Smooth muscle cell (in vitro differentiated cells): ENCODE data around the gene RNH1. TPM values are rescaled to one million over a fixed set of nuclear protein-coding genes. Genes with fewer than 3 reads are reported as not detected.

Experiments
- DNase-seq: peaks from one replicate; lab custom pipeline; 2025; ENCODE audit not compliant: unreplicated experiment; lab: John Stamatoyannopoulos, UW
- H2AFZ ChIP-seq: fragments of 200-600 bp; sonication (generic); 2 replicates; pipeline ENCODE4 v1.6.0; 2016; ENCODE audit warnings: antibody characterized with exemption, low read depth, mild to moderate bottlenecking
- H3F3A ChIP-seq: fragments of 200-600 bp; sonication (generic); 2 replicates; pipeline ENCODE4 v1.6.0; 2017; ENCODE audit warnings: antibody characterized with exemption, low read depth
- H3K27ac ChIP-seq: fragments of 200-600 bp; sonication (generic); 2 replicates; pipeline ENCODE4 v1.5.1; 2016; ENCODE audit warnings: low read depth, mild to moderate bottlenecking
- H3K27me3 ChIP-seq: fragments of 200-600 bp; sonication (generic); 2 replicates; pipeline ENCODE4 v1.6.1; 2016; ENCODE audit warnings: low read depth, mild to moderate bottlenecking
- H3K36me3 ChIP-seq: fragments of 200-600 bp; sonication (generic); 2 replicates; pipeline ENCODE4 v1.5.1; 2016; ENCODE audit warnings: low read depth
- H3K4me1 ChIP-seq: fragments of 200-600 bp; sonication (generic); 2 replicates; pipeline ENCODE4 v1.5.1; 2016; ENCODE audit warnings: low read depth
- H3K4me2 ChIP-seq: fragments of 200-600 bp; sonication (generic); 2 replicates; pipeline ENCODE4 v1.6.0; 2016; ENCODE audit warnings: mild to moderate bottlenecking
- H3K4me3 ChIP-seq: fragments of 200-600 bp; sonication (generic); 2 replicates; pipeline ENCODE4 v1.5.1; 2016; ENCODE audit warnings: mild to moderate bottlenecking
- H3K79me2 ChIP-seq: fragments of 200-600 bp; sonication (generic); 2 replicates; pipeline ENCODE4 v1.6.0; 2016; ENCODE audit warnings: low read depth, mild to moderate bottlenecking
- H3K9ac ChIP-seq: fragments of 200-600 bp; sonication (generic); 2 replicates; pipeline ENCODE4 v1.6.0; 2016; ENCODE audit warnings: low read depth
- H3K9me3 ChIP-seq: fragments of 200-600 bp; sonication (generic); replicated peaks from 2 replicates; pipeline ENCODE4 v1.5.1; 2016; ENCODE audit warnings: low read depth
- H4K20me1 ChIP-seq: fragments of 200-600 bp; sonication (generic); 2 replicates; pipeline ENCODE4 v1.6.0; 2016; ENCODE audit warnings: low read depth
- CTCF ChIP-seq: fragments of 200-600 bp; sonication (generic); IDR thresholded peaks from 2 replicates; pipeline ENCODE4 v1.5.1; 2017; ENCODE audit warnings: borderline replicate concordance, mild to moderate bottlenecking, antibody characterized with exemption; ENCODE audit not compliant: insufficient read depth, poor library complexity, severe bottlenecking
- WGBS: methylation state at CpG from one replicate; pipeline ENCODE4 v1.1.7; 2016; ENCODE audit warnings: low lambda C conversion rate; 5-methylcytosine and 5-hydroxymethylcytosine counted together
- polyA plus RNA-seq: library from polyadenylated mRNA; unstranded; fragments of >200 nt; fragmentation: Nextera tagmentation; extraction: Ambion mirVana; gene quantifications from 2 replicates; pipeline ENCODE4 v1.2.1, GENCODE V29; 2016
- total RNA-seq: library from RNA; depleted of rRNA; stranded (reverse); fragments of >200 nt; gene quantifications from 2 replicates; pipeline ENCODE4 v1.2.3, GENCODE V29; 2014

The RNH1 gene
- total and polyA plus RNA-seq, 2 experiments from 2014 or later = 91.3 to 243 TPM

DNA sequence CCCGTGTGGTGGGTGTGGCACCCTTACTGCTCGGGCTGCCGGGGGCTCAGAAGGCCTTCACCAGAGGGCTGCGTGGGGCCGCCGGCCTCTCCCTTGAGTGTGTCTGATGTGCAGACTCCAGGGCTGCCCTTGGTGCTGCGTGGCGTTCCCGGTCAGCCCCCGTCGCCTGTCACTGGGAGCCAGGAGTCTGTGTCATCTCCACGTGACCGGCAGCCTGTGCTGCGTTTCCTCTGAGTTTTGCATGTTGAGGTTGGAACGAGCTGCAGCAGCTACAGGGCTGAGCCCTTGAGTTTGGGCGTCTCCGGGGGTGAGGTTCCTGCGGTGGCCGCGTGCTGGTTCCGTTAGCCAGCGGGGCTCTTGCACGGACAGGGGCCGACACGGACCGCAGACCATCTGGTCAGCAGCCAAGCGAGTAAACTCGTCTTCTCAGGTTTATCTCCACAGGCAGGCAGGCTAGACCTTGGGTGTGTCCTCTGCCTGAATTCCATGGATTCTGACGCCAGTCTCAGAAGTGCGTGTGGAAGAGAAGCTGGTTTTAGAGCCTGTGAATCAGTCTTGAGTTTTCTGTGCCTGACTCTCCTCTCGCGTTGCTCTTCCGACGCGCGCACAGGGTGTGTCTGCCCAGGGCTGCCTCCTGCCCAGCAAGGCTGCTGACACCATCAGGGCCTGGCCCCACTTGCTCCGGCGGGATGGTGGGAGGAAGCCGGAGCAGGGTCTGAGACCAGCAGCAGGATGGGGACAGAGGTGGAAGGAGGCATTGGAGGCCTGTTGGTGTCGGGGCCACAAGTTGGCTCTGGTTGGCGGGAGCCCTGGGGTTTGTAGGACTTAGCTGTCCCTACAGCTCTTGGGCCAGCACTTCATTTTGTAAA, 46.5 kb downstream of the RNH1 start:
- Histone ChIP-seq H3K79me2 (peaks cover 38% of the 10 kb centered on the region), H3K27ac (peak overlapping the region; percentile 81), H3F3A (no peaks in the 10 kb centered on the region), H3K4me1 (no peaks in the 10 kb centered on the region), H3K27me3 (no peaks in the 10 kb centered on the region), H4K20me1 (peaks cover 13% of the 10 kb centered on the region), H2AFZ (no peak overlapping the region), H3K4me3 (no peak overlapping the region), H3K9ac (peak overlapping the region; percentile 60), H3K9me3 (no peaks in the 10 kb centered on the region), H3K36me3 (no peaks in the 10 kb centered on the region), H3K4me2 (peak overlapping the region; percentile 31)
- no peak for TF ChIP-seq CTCF
- DNase-seq = no peak
- WGBS = 75% methylated on average over 41 of the region's 41 CpGs

GRCh38 chr11:459511-460220, 47.4 kb downstream of the RNH1 start:
- no peaks in the 10 kb centered on the region for H3K36me3 ChIP-seq
- no peak overlapping the region for H3K4me2 ChIP-seq
- no peaks in the 10 kb centered on the region for H3K4me1 ChIP-seq
- H3K4me3 ChIP-seq = no peak overlapping the region
- DNase-seq = no peak
- H3F3A ChIP-seq = no peaks in the 10 kb centered on the region
- peak overlapping the region; percentile 60 for H3K9ac ChIP-seq
- peak overlapping the region; percentile 81 for H3K27ac ChIP-seq
- H3K79me2 ChIP-seq = peaks cover 46% of the 10 kb centered on the region
- H3K27me3 ChIP-seq = no peaks in the 10 kb centered on the region
- no peaks in the 10 kb centered on the region for H3K9me3 ChIP-seq
- H2AFZ ChIP-seq = no peak overlapping the region
- 91% methylated on average over 24 of the region's 24 CpGs for WGBS
- TF ChIP-seq CTCF = no peak
- H4K20me1 ChIP-seq = peaks cover 13% of the 10 kb centered on the region

DNA sequence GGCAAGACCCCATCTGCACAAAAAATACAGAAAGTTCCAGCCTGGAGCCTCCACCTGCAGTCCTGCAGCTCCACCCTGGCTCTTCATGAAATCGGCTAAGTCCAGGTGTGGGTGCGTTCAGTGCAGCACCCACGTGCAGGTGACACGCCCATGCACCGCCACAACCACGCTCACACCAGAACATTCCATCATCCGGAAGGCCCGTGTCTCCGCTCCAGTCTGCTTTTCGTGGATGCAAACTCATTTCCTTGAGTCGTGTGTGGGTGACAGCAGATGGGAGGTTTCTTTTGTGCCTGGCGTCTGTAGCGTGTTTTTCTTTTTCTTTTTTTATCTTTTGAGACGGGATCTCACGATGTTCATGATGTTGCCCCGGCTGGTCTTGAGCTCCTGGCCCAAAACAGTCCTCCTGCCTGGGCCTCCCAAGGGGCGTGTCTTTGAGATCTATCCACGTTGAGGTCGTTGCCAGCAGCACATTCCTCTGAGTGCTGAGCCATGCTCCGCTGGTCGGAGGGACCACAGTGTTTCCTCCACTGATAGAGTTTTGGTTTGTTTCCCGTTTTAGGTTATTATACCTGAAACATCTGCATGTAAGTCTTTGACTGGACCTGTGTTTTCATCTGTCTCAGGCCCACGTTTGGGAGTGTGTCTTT, 49.8 kb downstream of the RNH1 start:
- no peaks in the 10 kb centered on the region for H3K27me3 ChIP-seq
- H3K36me3 ChIP-seq = no peaks in the 10 kb centered on the region
- H2AFZ ChIP-seq = no peak overlapping the region
- WGBS = 93% methylated on average over 23 of the region's 23 CpGs
- no peak overlapping the region for H3K9ac ChIP-seq
- H3K4me2 ChIP-seq = no peak overlapping the region
- no peak overlapping the region for H3K4me3 ChIP-seq
- no peaks in the 10 kb centered on the region for H3K9me3 ChIP-seq
- no peaks in the 10 kb centered on the region for H3F3A ChIP-seq
- TF ChIP-seq CTCF = no peak
- DNase-seq = no peak
- no peaks in the 10 kb centered on the region for H3K4me1 ChIP-seq
- H3K27ac ChIP-seq = no peak overlapping the region
- peaks cover 19% of the 10 kb centered on the region for H4K20me1 ChIP-seq
- peaks cover 67% of the 10 kb centered on the region for H3K79me2 ChIP-seq
